SK-N-SH (cell line): ENCODE data around the gene ZBTB34. TPM values are rescaled to one million over a fixed set of nuclear protein-coding genes. Genes with fewer than 3 reads are reported as not detected.

Source experiments
- CTCF ChIA-PET: fragments of 300-600, 350-600 bp; formaldehyde crosslinking; extraction: SDS; loops from one replicate; lab custom pipeline; 2021; lab: Yijun Ruan, JAX
- POLR2A ChIA-PET: fragments of 350-600 bp; sonication (Branson Sonifier 250); formaldehyde crosslinking; extraction: SDS; loops from one replicate; lab custom pipeline; 2020; ENCODE audit warnings: antibody characterized with exemption, inconsistent platforms; lab: Yijun Ruan, JAX
- DNase-seq: peaks from one replicate; pipeline ENCODE4 v3.0.0; 2012
- H2AFZ ChIP-seq: fragments of 200-600 bp; sonication (generic); 2 replicates; pipeline ENCODE4 v1.8.1; 2016; ENCODE audit warnings: antibody characterized with exemption, mild to moderate bottlenecking, low read depth
- H3F3A ChIP-seq: fragments of 200-600 bp; sonication (generic); replicated peaks from 2 replicates; pipeline ENCODE3; 2016; ENCODE audit warnings: antibody characterized with exemption, mild to moderate bottlenecking; ENCODE audit not compliant: insufficient read depth
- H3K27ac ChIP-seq, 2 experiments: fragments of 200-500 bp in 1 of 2; fragments of 200-600 bp in 1 of 2; sonication (Bioruptor generic) in 1 of 2; sonication (generic), shearing (Covaris generic) in 1 of 2; 2 replicates each; pipeline versions ENCODE4 v1.5.1 to v1.6.1; 2014 to 2016; ENCODE audit warnings: low read depth in 2 of 2, inconsistent platforms in 1 of 2, low read length in 1 of 2, mild to moderate bottlenecking in 1 of 2, mixed read lengths in 1 of 2
- H3K27me3 ChIP-seq: fragments of 200-600 bp; sonication (generic), shearing (Covaris generic); 2 replicates; pipeline ENCODE4 v1.6.1; 2016; ENCODE audit warnings: mixed run types; ENCODE audit not compliant: insufficient read depth
- H3K36me3 ChIP-seq, 2 experiments: fragments of 200-500 bp in 1 of 2; fragments of 200-600 bp in 1 of 2; sonication (Bioruptor generic) in 1 of 2; sonication (generic) in 1 of 2; replicated peaks in 1 of 2; 2 replicates each; pipeline versions ENCODE3 to v1.5.1; 2014 to 2016; ENCODE audit warnings: low read length in 1 of 2, mild to moderate bottlenecking in 1 of 2; ENCODE audit not compliant: insufficient read depth in 2 of 2, control insufficient read depth in 1 of 2
- H3K4me1 ChIP-seq, 2 experiments: fragments of 200-500 bp in 1 of 2; fragments of 200-600 bp in 1 of 2; sonication (Bioruptor generic) in 1 of 2; sonication (generic), shearing (Covaris generic) in 1 of 2; 2 replicates each; pipeline versions ENCODE4 v1.5.1 to v1.6.1; 2014 to 2016; ENCODE audit warnings: low read depth in 1 of 2, low read length in 1 of 2, mixed run types in 1 of 2; ENCODE audit not compliant: insufficient read depth in 2 of 2, control insufficient read depth in 1 of 2
- H3K4me2 ChIP-seq: fragments of 200-600 bp; sonication (generic), shearing (Covaris generic); 2 replicates; pipeline ENCODE4 v1.6.1; 2017; ENCODE audit warnings: mixed run types
- H3K4me3 ChIP-seq, 2 experiments: fragments of 200-500 bp in 1 of 2; fragments of 200-600 bp in 1 of 2; sonication (Bioruptor generic) in 1 of 2; sonication (generic), shearing (Covaris generic) in 1 of 2; 2 replicates each; pipeline versions ENCODE4 v1.5.1 to v1.8.1; 2014 to 2016; ENCODE audit warnings: low read depth in 2 of 2, inconsistent platforms in 1 of 2, low read length in 1 of 2, mild to moderate bottlenecking in 1 of 2, mixed read lengths in 1 of 2, moderate library complexity in 1 of 2
- H3K79me2 ChIP-seq: fragments of 200-600 bp; sonication (generic); 2 replicates; pipeline ENCODE4 v1.8.1; 2017; ENCODE audit warnings: mild to moderate bottlenecking; ENCODE audit not compliant: insufficient read depth
- H3K9ac ChIP-seq: fragments of 200-600 bp; sonication (generic); 2 replicates; pipeline ENCODE4 v1.6.1; 2017; ENCODE audit warnings: mixed run types
- H3K9me2 ChIP-seq: fragments of 200-600 bp; sonication (generic); 2 replicates; pipeline ENCODE4 v1.6.1; 2017; ENCODE audit warnings: mixed run types
- H3K9me3 ChIP-seq: fragments of 200-600 bp; sonication (generic); 2 replicates; pipeline ENCODE4 v1.6.1; 2017; ENCODE audit warnings: mixed run types, mild to moderate bottlenecking, moderate library complexity
- H4K20me1 ChIP-seq: fragments of 200-600 bp; sonication (generic); 2 replicates; pipeline ENCODE4 v1.6.1; 2017; ENCODE audit warnings: mild to moderate bottlenecking, mixed run types; ENCODE audit not compliant: insufficient read depth
- CHD2 ChIP-seq: fragments of 150-350 bp; IDR thresholded peaks from 2 replicates; pipeline ENCODE4 v1.6.1; 2018; ENCODE audit warnings: low read length; ENCODE audit not compliant: partially characterized antibody
- ELF1 ChIP-seq: IDR thresholded peaks from 2 replicates; pipeline ENCODE4 v1.4.0; 2012
- EP300 ChIP-seq, 2 experiments: IDR thresholded peaks; 2 replicates each; pipeline versions ENCODE4 v1.4.0 to v1.6.1; 2012; ENCODE audit warnings: borderline replicate concordance in 1 of 2, low read depth in 1 of 2, low read length in 1 of 2
- EZH2phosphoT487 ChIP-seq: fragments of 200-600 bp; sonication (generic); IDR thresholded peaks from 2 replicates; pipeline ENCODE4 v1.6.1; 2017; ENCODE audit warnings: low read depth, mixed run types, mild to moderate bottlenecking, antibody characterized with exemption, moderate library complexity, borderline replicate concordance
- FOXJ3 ChIP-seq: sonication (generic); formaldehyde crosslinking; IDR thresholded peaks from 2 replicates; pipeline ENCODE4 v1.5.1; 2020; ENCODE audit warnings: mild to moderate bottlenecking, missing genetic modification reagents
- FOXM1 ChIP-seq: IDR thresholded peaks from 2 replicates; pipeline ENCODE4 v1.4.0; 2012; ENCODE audit warnings: low read depth, mild to moderate bottlenecking
- GABPA ChIP-seq: IDR thresholded peaks from 2 replicates; pipeline ENCODE4 v1.4.0; 2012; ENCODE audit warnings: low read depth, mild to moderate bottlenecking
- GATA2 ChIP-seq: sonication (generic); formaldehyde crosslinking; IDR thresholded peaks from 2 replicates; pipeline ENCODE4 v1.5.0; 2020; ENCODE audit warnings: mild to moderate bottlenecking, missing genetic modification reagents
- MXI1 ChIP-seq: IDR thresholded peaks from 2 replicates; pipeline ENCODE4 v1.6.1; 2012; ENCODE audit warnings: mild to moderate bottlenecking, low read depth, low read length, improper control_type of control experiment
- NFIC ChIP-seq: IDR thresholded peaks from 2 replicates; pipeline ENCODE4 v1.4.0; 2012; ENCODE audit warnings: borderline replicate concordance
- NRF1 ChIP-seq: IDR thresholded peaks from 2 replicates; pipeline ENCODE4 v1.6.1; 2012; ENCODE audit warnings: low read depth, mild to moderate bottlenecking, low read length
- RCOR1 ChIP-seq: fragments of 150-350 bp; IDR thresholded peaks from 2 replicates; pipeline ENCODE4 v1.6.1; 2017; ENCODE audit warnings: antibody characterized with exemption, low read length
- RFX5 ChIP-seq: IDR thresholded peaks from 2 replicates; pipeline ENCODE4 v1.6.1; 2012; ENCODE audit warnings: mild to moderate bottlenecking, improper control_type of control experiment, low read length
- RXRA ChIP-seq: IDR thresholded peaks from 2 replicates; pipeline ENCODE4 v1.4.0; 2012; ENCODE audit warnings: low read depth, mild to moderate bottlenecking, borderline replicate concordance
- TCF12 ChIP-seq: IDR thresholded peaks from 2 replicates; pipeline ENCODE4 v1.4.0; 2012
- YY1 ChIP-seq: IDR thresholded peaks from 2 replicates; pipeline ENCODE4 v1.4.0; 2012; ENCODE audit warnings: low read depth, mild to moderate bottlenecking
- WGBS: methylation state at CpG from one replicate; pipeline ENCODE4 v1.1.6; 2017; ENCODE audit warnings: low lambda C conversion rate; 5-methylcytosine and 5-hydroxymethylcytosine counted together
- polyA plus RNA-seq, 3 experiments: library from polyadenylated mRNA; depleted of rRNA; stranded (reverse); fragments of >200 nt; gene quantifications; 2 replicates each; pipeline ENCODE4 v1.2.3, GENCODE V29; 2012
- TF ChIP-seq, protein P1 (sequence below): IDR thresholded peaks from 2 replicates; pipeline ENCODE4 v1.4.0; 2012; ENCODE audit warnings: low read depth, borderline replicate concordance
- TF ChIP-seq, protein P2 (sequence below): fragments of 150-350 bp; IDR thresholded peaks from 2 replicates; pipeline ENCODE4 v1.6.1; 2016; ENCODE audit warnings: mild to moderate bottlenecking, low read depth, low read length

Gene ZBTB34
- polyA plus RNA-seq, 1 of the 3 experiments (the other 2 are of a cell fraction) = 2.9 TPM

- peaks cover 11% of the 10 kb centered on the region; the same call in 1 of the 2 replicates for H3K79me2 ChIP-seq
- H3K4me1 ChIP-seq = no peaks in the 10 kb centered on the region; a peak in 1 of 4 replicates
- ChIA-PET POLR2A (no interaction called here), CTCF (no interaction called here)
- no peak overlapping the region for H2AFZ ChIP-seq
- no peaks in the 10 kb centered on the region for H3K27me3 ChIP-seq
- H3K27ac ChIP-seq = no peak overlapping the region
- WGBS = 93% methylated on average over 10 of the region's 10 CpGs
- peaks cover 24% of the 10 kb centered on the region for H4K20me1 ChIP-seq
- DNase-seq = no peak
- no peak overlapping the region for H3K9ac ChIP-seq
- peaks cover 13 to 24% of the 10 kb centered on the region in 2 experiments for H3K36me3 ChIP-seq
- TF ChIP-seq EZH2phosphoT487 (no peak), NFIC (no peak), MXI1 (no peak), EP300 (IDR thresholded peaks at IDR 0.05; ENCODE audit: borderline replicate concordance in 1 of 2, low read depth in 1 of 2, low read length in 1 of 2) (no peak), GATA2 (no peak), ELF1 (no peak), YY1 (no peak), TCF12 (no peak), RXRA (no peak), FOXM1 (no peak)
- TF ChIP-seq, protein P1, sequence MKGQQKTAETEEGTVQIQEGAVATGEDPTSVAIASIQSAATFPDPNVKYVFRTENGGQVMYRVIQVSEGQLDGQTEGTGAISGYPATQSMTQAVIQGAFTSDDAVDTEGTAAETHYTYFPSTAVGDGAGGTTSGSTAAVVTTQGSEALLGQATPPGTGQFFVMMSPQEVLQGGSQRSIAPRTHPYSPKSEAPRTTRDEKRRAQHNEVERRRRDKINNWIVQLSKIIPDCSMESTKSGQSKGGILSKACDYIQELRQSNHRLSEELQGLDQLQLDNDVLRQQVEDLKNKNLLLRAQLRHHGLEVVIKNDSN = no peak
- TF ChIP-seq, protein P2, sequence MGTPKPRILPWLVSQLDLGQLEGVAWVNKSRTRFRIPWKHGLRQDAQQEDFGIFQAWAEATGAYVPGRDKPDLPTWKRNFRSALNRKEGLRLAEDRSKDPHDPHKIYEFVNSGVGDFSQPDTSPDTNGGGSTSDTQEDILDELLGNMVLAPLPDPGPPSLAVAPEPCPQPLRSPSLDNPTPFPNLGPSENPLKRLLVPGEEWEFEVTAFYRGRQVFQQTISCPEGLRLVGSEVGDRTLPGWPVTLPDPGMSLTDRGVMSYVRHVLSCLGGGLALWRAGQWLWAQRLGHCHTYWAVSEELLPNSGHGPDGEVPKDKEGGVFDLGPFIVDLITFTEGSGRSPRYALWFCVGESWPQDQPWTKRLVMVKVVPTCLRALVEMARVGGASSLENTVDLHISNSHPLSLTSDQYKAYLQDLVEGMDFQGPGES = no peak
- no peak overlapping the region for H3K4me3 ChIP-seq
- H3K9me3 ChIP-seq = no peaks in the 10 kb centered on the region
- H3K9me2 ChIP-seq = no peaks in the 10 kb centered on the region
- no peaks in the 10 kb centered on the region for H3F3A ChIP-seq
- no peak overlapping the region for H3K4me2 ChIP-seq
Measured at GRCh38 chr9:126886897-126887296, 26.5 kb downstream of the ZBTB34 start.

DNA sequence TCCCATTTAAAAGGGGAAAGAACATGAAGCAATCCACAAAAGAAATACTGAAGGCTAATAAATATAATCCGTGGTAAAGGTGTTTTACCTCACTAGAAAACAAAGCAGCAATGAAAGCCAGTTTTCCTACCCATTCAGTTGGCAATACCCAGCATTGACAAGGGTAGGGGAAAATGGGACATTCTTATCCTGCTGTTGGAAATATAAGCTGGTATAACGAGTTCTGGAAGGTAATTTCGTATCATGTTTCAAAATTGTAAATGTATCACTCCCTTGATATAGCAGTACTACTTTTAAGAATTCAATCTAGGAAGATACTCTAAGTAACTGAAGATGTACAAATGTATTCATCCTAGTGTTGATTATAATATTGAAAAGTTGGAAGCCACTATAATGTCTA lies 31.2 kb downstream of the ZBTB34 start:
- DNase-seq = no peak
- H3K9ac ChIP-seq = no peak overlapping the region
- no peak overlapping the region for H3K27ac ChIP-seq
- H3F3A ChIP-seq = no peaks in the 10 kb centered on the region
- no peaks in the 10 kb centered on the region for H3K79me2 ChIP-seq
- no peak overlapping the region for H3K4me3 ChIP-seq
- POLR2A ChIA-PET = no interaction called here
- no peak for TF ChIP-seq NRF1
- TF ChIP-seq CHD2 = no peak
- no peak for TF ChIP-seq FOXJ3 (CRISPR knock-in tag)
- TF ChIP-seq RFX5 = no peak
- TF ChIP-seq, protein P1 = no peak
- no peak for TF ChIP-seq GABPA
- no peak for TF ChIP-seq RCOR1
- TF ChIP-seq FOXM1 = no peak
- TF ChIP-seq, all 33 proteins: peak for 0
- Histone ChIP-seq H4K20me1 (no peaks in the 10 kb centered on the region), H3K9me3 (no peaks in the 10 kb centered on the region), H3K4me2 (no peak overlapping the region), H3K27me3 (no peaks in the 10 kb centered on the region), H3K9me2 (no peaks in the 10 kb centered on the region), H3K4me1 (no peaks in the 10 kb centered on the region; a peak in 1 of 4 replicates), H2AFZ (no peak overlapping the region), H3K36me3 (no peaks in the 10 kb centered on the region)
- 72% methylated on average over 3 of the region's 3 CpGs for WGBS
- CTCF ChIA-PET = no interaction called here
